K562 (cell line): ENCODE data around the gene JUNB. TPM values are rescaled to one million over a fixed set of nuclear protein-coding genes. Genes with fewer than 3 reads are reported as not detected.

Experiments used
- CBFA2T2 ChIP-seq: fragments of 450-650 bp; conservative IDR thresholded peaks from 2 replicates; pipeline ENCODE4 v1.6.1; 2017; ENCODE audit warnings: mild to moderate bottlenecking
- CEBPG ChIP-seq, 3 experiments: fragments of 200-800 bp in 1 of 3; sonication (Bioruptor generic) in 1 of 3; sonication (generic) in 1 of 3; formaldehyde crosslinking in 1 of 3; IDR thresholded peaks in 2 of 3; conservative IDR thresholded peaks in 1 of 3; 2 replicates each; pipeline versions ENCODE4 v1.6.1 to v1.8.0; 2016 to 2022; ENCODE audit warnings: missing compliant biosample characterization in 2 of 3, missing genetic modification characterization in 2 of 3, mild to moderate bottlenecking in 1 of 3, missing genetic modification reagents in 1 of 3
- FOXK2 ChIP-seq, 2 experiments: fragments of 450-650 bp; IDR thresholded peaks in 1 of 2; conservative IDR thresholded peaks in 1 of 2; 2 replicates each; pipeline ENCODE4 v1.6.1; 2016; ENCODE audit warnings: low read depth in 2 of 2, mild to moderate bottlenecking in 1 of 2
- HDAC8 ChIP-seq: fragments of 450-650 bp; IDR thresholded peaks from 2 replicates; pipeline ENCODE4 v1.6.1; 2016; ENCODE audit warnings: mild to moderate bottlenecking, missing genetic modification characterization, moderate library complexity, missing compliant biosample characterization
- HDGF ChIP-seq: fragments of 450-650 bp; IDR thresholded peaks from 2 replicates; pipeline ENCODE4 v1.6.1; 2016
- ZFPM2 ChIP-seq: fragments of 250-450 bp; sonication (Bioruptor Pico); IDR thresholded peaks from 2 replicates; pipeline ENCODE4 v1.5.1; 2022; ENCODE audit warnings: mild to moderate bottlenecking
- ZNF766 ChIP-seq: fragments of 200-800 bp; sonication (Bioruptor generic); conservative IDR thresholded peaks from 2 replicates; pipeline ENCODE4 v1.6.1; 2016; ENCODE audit warnings: missing genetic modification characterization, missing compliant biosample characterization
- polyA plus RNA-seq, 8 experiments: library from polyadenylated mRNA; depleted of rRNA in 4 of 8; stranded (reverse) in 5 of 8; unstranded in 3 of 8; fragments of >200 nt; fragmentation: Nextera tagmentation in 2 of 8; fragmentation: Illumina TruSeq in 1 of 8; extraction: Ambion mirVana in 2 of 8; extraction: Trizol in 1 of 8; gene quantifications; 2 replicates each; pipeline versions ENCODE4 v1.2.1 to v1.2.3, GENCODE V29; 2011 to 2014; ENCODE audit warnings: inconsistent platforms in 1 of 8, missing spikeins in 1 of 8
- total RNA-seq, 7 experiments: library from RNA; depleted of rRNA in 6 of 7; stranded (reverse); fragments of >200 nt in 6 of 7; fragmentation: Illumina TruSeq in 2 of 7; extraction: Trizol in 2 of 7; gene quantifications; 2 replicates each; pipeline versions ENCODE4 v1.2.1 to v1.2.3, GENCODE V29; 2011 to 2021; ENCODE audit warnings: low replicate concordance in 1 of 7
- TF ChIP-seq, protein P1 (sequence below): sonication (generic); formaldehyde crosslinking; IDR thresholded peaks from 2 replicates; pipeline ENCODE4 v1.8.1; 2022; ENCODE audit warnings: missing genetic modification reagents
- TF ChIP-seq, protein P2 (sequence below), 2 experiments: fragments of 200-800 bp in 1 of 2; sonication (Bioruptor generic) in 1 of 2; sonication (generic) in 1 of 2; formaldehyde crosslinking in 1 of 2; IDR thresholded peaks in 1 of 2; conservative IDR thresholded peaks in 1 of 2; 2 replicates each; pipeline versions ENCODE4 v1.5.0 to v1.6.1; 2016 to 2020; ENCODE audit warnings: missing compliant biosample characterization in 1 of 2, missing genetic modification characterization in 1 of 2, missing genetic modification reagents in 1 of 2
- TF ChIP-seq, protein P3 (sequence below): fragments of 450-650 bp; IDR thresholded peaks from one replicate; pipeline ENCODE4 v1.6.1; 2018; ENCODE audit warnings: mild to moderate bottlenecking, moderate library complexity; ENCODE audit not compliant: partially characterized antibody

JUNB gene
- total and polyA plus RNA-seq, 9 of the 15 experiments (the other 6 are each of a cell fraction or from before 2014, with no cell fraction given), result 0.23 to 88.1 (median 13.1) TPM

DNA sequence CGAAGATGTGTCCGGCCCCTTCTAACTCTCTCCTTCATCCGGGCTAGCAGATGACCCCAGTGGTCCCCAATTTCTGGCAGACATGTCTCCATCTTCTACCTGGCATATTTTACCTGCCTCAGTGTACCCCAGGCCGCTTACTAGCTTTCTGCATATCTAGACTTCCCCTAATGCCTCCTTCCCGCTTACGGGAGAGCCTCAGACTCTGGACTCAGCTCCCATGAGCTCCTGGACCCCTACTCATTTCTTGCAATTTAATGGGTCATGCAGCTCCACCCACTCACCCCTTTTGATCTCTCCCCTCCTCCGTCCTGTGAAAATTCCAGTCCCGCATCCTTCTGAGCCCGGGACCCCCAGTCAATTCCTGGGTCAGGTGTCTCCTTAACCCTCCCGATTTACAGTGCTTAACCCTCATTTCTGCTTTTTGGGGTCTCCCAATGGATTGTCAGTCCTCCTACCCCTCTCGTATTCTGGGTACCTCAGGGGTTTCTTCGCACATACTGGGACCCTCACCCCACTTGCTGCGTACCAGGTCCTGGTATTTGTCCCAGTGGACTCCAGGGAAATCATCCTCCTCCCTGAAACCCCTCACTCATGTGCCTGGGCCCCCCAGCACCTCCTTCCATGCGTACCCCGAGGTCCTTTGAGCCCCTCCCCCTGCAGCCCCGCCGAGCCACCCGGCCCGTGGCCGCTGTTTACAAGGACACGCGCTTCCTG lies 500 bp upstream of the JUNB start (continued):
- TF ChIP-seq, protein P1, sequence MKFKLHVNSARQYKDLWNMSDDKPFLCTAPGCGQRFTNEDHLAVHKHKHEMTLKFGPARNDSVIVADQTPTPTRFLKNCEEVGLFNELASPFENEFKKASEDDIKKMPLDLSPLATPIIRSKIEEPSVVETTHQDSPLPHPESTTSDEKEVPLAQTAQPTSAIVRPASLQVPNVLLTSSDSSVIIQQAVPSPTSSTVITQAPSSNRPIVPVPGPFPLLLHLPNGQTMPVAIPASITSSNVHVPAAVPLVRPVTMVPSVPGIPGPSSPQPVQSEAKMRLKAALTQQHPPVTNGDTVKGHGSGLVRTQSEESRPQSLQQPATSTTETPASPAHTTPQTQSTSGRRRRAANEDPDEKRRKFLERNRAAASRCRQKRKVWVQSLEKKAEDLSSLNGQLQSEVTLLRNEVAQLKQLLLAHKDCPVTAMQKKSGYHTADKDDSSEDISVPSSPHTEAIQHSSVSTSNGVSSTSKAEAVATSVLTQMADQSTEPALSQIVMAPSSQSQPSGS (CRISPR knock-in tag), result no peak
- TF ChIP-seq ZNF766 (0 out of 2 replicates have a peak, but pooled peaks have one; percentile 30), CEBPG (CRISPR knock-in tag; IDR thresholded peaks at IDR 0.05) (peak; percentile 32; the same call in 1 of the 2 replicates), CEBPG (tag; conservative IDR thresholded peaks at IDR 0.05 in 1 of 2, IDR thresholded peaks at IDR 0.05 in 1 of 2) (no peak), HDGF (0 out of 2 replicates have a peak, but pooled peaks have one; percentile 32), CBFA2T2 (no peak), FOXK2 (conservative IDR thresholded peaks at IDR 0.05 in 1 of 2, IDR thresholded peaks at IDR 0.05 in 1 of 2; ENCODE audit: low read depth in 2 of 2) (peak; percentile 99 to 100), ZFPM2 (CRISPR knock-in tag) (no peak), HDAC8 (tag) (no peak)
- TF ChIP-seq, protein P2, sequence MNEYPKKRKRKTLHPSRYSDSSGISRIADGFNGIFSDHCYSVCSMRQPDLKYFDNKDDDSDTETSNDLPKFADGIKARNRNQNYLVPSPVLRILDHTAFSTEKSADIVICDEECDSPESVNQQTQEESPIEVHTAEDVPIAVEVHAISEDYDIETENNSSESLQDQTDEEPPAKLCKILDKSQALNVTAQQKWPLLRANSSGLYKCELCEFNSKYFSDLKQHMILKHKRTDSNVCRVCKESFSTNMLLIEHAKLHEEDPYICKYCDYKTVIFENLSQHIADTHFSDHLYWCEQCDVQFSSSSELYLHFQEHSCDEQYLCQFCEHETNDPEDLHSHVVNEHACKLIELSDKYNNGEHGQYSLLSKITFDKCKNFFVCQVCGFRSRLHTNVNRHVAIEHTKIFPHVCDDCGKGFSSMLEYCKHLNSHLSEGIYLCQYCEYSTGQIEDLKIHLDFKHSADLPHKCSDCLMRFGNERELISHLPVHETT (CRISPR knock-in tag; conservative IDR thresholded peaks at IDR 0.05 in 1 of 2, IDR thresholded peaks at IDR 0.05 in 1 of 2), result peak in 1 of 2 experiments; percentile 20; a peak in 2 of 4 replicates
- TF ChIP-seq, protein P3, sequence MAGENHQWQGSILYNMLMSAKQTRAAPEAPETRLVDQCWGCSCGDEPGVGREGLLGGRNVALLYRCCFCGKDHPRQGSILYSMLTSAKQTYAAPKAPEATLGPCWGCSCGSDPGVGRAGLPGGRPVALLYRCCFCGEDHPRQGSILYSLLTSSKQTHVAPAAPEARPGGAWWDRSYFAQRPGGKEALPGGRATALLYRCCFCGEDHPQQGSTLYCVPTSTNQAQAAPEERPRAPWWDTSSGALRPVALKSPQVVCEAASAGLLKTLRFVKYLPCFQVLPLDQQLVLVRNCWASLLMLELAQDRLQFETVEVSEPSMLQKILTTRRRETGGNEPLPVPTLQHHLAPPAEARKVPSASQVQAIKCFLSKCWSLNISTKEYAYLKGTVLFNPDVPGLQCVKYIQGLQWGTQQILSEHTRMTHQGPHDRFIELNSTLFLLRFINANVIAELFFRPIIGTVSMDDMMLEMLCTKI, result no peak
